SW 1271 (cell line): Measurements from ENCODE around the gene SH3BP2.

ENCODE experiments used
- DNase-seq, 2 experiments: peaks; one replicate each; lab custom pipeline; 2025; lab: John Stamatoyannopoulos, UW

Gene SH3BP2

GRCh38 chr4:2832981-2833670, 40.2 kb downstream of the SH3BP2 start:
- DNase-seq, result no peak

- no peak for DNase-seq
Measured at GRCh38 chr4:2833671-2834000, 40.8 kb downstream of the SH3BP2 start.

- DNase-seq, result no peak
Measured at GRCh38 chr4:2834001-2834921, 41.4 kb downstream of the SH3BP2 start.

GRCh38 chr4:2835978-2836377, 43.1 kb downstream of the SH3BP2 start:
- DNase-seq, result no peak

- DNase-seq, result no peak
Measured at GRCh38 chr4:2836391-2836859, 43.5 kb downstream of the SH3BP2 start.

- DNase-seq, result no peak
Measured at GRCh38 chr4:2837110-2837903, 44.4 kb downstream of the SH3BP2 start.

GRCh38 chr4:2837904-2838496, 45.1 kb downstream of the SH3BP2 start:
- DNase-seq, result no peak

GRCh38 chr4:2839060-2839459, 46.2 kb downstream of the SH3BP2 start:
- DNase-seq, result no peak

GRCh38 chr4:2842687-2843262, 49.9 kb downstream of the SH3BP2 start:
- no peak for DNase-seq

- peak; percentile 39 to 81 for DNase-seq
Measured at GRCh38 chr4:2843263-2843940, 50.5 kb downstream of the SH3BP2 start, which contains the start of gene ADD1. Gene ADD1 (plus strand): TSS chr4:2843844. CDS start chr4:2875916, 32,072 bp downstream.

- no peak for DNase-seq
Measured at GRCh38 chr4:2843941-2844584, 51.2 kb downstream of the SH3BP2 start.

GRCh38 chr4:2846172-2846571, 53.3 kb downstream of the SH3BP2 start:
- no peak for DNase-seq

- no peak for DNase-seq
Measured at GRCh38 chr4:2847302-2847871, 54.5 kb downstream of the SH3BP2 start.

GRCh38 chr4:2848449-2848848, 55.6 kb downstream of the SH3BP2 start:
- DNase-seq, result no peak

- no peak for DNase-seq
Measured at GRCh38 chr4:2849267-2850152, 56.6 kb downstream of the SH3BP2 start.

- no peak for DNase-seq
Measured at GRCh38 chr4:2850966-2851798, 58.3 kb downstream of the SH3BP2 start.

- no peak for DNase-seq
Measured at GRCh38 chr4:2852481-2852921, 59.6 kb downstream of the SH3BP2 start.

- DNase-seq, result no peak
Measured at GRCh38 chr4:2855584-2855983, 62.7 kb downstream of the SH3BP2 start.
